Bronchial epithelial cell (primary cell): ENCODE results near the gene MEMO1. TPM values are rescaled to one million over a fixed set of nuclear protein-coding genes. Genes with fewer than 3 reads are reported as not detected.

Experiments
- DNase-seq: peaks from one replicate; pipeline ENCODE4 v3.0.0-alpha.2; 2010; ENCODE audit warnings: low read depth
- FAIRE-seq: peaks from 2 replicates; lab custom pipeline; 2011; peaks lifted over from hg19 to GRCh38; lab: Jason Lieb, UNC
- H3K27me3 ChIP-seq: 2 replicates; pipeline ENCODE4 v1.5.1; 2011; ENCODE audit warnings: low read length; ENCODE audit not compliant: control insufficient read depth, insufficient read depth
- H3K36me3 ChIP-seq: 2 replicates; pipeline ENCODE4 v1.5.1; 2011; ENCODE audit warnings: low read length; ENCODE audit not compliant: control insufficient read depth, insufficient read depth
- H3K4me3 ChIP-seq: 2 replicates; pipeline ENCODE4 v1.5.1; 2011; ENCODE audit warnings: mild to moderate bottlenecking, low read depth, low read length, control low read depth
- total RNA-seq: library from RNA; depleted of rRNA; stranded (reverse); fragments of >200 nt; gene quantifications from 2 replicates; pipeline ENCODE4 v1.2.1, GENCODE V29; 2014
- TF ChIP-seq, protein P1 (sequence below): IDR thresholded peaks from 2 replicates; pipeline ENCODE4 v1.5.1; 2011; ENCODE audit warnings: mild to moderate bottlenecking, moderate library complexity, low read length, control low read depth, inconsistent platforms; ENCODE audit not compliant: insufficient read depth, severe bottlenecking

The MEMO1 gene
- total RNA-seq, 1 donor from 2014 or later: 29.2 TPM

DNA sequence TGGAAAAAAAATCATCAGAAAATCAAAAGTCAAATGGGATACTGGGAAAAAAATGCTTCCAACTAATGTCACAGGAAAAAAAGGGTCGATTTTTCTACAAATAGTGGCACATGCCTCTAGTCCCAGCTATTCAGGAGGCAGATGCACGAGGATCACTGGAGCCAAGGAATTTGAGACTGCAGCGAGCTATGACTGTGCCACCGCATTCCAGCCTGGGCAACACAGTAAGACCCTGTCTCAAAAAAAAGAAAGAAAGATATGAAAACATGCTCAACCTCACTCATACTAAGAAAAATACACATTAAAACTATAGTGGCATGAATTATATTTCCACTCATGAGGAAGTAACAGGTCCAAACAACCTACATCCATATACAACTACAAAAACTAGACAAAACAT lies 17.9 kb downstream of the MEMO1 start:
- H3K4me3 ChIP-seq: no peak overlapping the region
- TF ChIP-seq, protein P1, sequence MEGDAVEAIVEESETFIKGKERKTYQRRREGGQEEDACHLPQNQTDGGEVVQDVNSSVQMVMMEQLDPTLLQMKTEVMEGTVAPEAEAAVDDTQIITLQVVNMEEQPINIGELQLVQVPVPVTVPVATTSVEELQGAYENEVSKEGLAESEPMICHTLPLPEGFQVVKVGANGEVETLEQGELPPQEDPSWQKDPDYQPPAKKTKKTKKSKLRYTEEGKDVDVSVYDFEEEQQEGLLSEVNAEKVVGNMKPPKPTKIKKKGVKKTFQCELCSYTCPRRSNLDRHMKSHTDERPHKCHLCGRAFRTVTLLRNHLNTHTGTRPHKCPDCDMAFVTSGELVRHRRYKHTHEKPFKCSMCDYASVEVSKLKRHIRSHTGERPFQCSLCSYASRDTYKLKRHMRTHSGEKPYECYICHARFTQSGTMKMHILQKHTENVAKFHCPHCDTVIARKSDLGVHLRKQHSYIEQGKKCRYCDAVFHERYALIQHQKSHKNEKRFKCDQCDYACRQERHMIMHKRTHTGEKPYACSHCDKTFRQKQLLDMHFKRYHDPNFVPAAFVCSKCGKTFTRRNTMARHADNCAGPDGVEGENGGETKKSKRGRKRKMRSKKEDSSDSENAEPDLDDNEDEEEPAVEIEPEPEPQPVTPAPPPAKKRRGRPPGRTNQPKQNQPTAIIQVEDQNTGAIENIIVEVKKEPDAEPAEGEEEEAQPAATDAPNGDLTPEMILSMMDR: no peak
- no peak for DNase-seq

DNA sequence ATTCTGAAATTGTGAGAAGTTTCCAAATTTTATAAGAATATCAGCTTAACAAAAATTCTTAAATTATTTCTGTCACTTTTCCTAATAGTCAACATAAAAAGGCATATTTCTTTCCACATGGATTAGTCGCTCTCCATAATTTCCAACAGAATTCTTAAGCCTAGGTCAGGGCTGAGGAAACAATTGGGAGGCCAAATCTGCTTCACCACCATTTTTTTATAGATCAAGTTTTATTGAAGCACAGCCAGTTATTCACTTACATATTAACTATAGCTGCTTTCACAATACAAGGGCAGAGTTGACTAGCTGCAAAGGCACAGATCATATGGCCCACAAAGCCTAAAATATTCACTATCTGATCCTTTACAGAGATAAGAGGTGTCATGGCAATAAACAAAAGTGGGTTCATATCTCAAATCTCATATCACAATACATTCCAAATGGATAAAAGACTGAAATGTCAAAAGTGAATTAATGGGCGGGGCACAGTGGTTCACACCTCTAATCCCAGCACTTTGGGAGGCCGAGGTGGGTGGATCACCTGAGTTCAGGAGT lies 18.7 kb downstream of the MEMO1 start:
- Histone ChIP-seq H3K36me3 (no peaks in the 10 kb centered on the region), H3K27me3 (no peaks in the 10 kb centered on the region), H3K4me3 (no peak overlapping the region)
- DNase-seq: no peak
- TF ChIP-seq, protein P1: no peak
- FAIRE-seq: no peak

More for the DNA sequence above, 17.9 kb downstream of the MEMO1 start:
- H3K36me3 ChIP-seq: no peaks in the 10 kb centered on the region
- FAIRE-seq: no peak
- no peaks in the 10 kb centered on the region for H3K27me3 ChIP-seq

DNA sequence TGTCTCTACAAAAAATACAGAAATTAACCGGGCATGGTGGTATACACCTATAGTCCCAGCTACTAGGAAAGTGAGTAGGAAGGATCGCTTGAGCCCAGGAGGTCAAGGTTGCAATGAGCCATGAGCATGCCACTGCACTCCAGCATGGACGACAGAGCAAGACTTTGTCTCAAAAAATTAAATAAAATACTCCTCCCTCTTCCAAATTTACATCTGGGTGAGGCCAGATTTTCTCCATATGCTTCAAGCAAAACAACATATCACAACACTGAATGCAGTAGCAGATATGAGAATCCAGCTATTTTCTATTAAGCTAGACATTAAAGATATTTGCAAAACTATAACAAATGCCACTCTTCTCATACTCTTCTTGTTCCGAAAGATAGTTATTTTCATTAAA lies 20.9 kb downstream of the MEMO1 start:
- no peaks in the 10 kb centered on the region for H3K36me3 ChIP-seq
- no peak overlapping the region for H3K4me3 ChIP-seq
- FAIRE-seq (no peak), DNase-seq (no peak)
- TF ChIP-seq, protein P1: no peak
- H3K27me3 ChIP-seq: no peaks in the 10 kb centered on the region

DNA sequence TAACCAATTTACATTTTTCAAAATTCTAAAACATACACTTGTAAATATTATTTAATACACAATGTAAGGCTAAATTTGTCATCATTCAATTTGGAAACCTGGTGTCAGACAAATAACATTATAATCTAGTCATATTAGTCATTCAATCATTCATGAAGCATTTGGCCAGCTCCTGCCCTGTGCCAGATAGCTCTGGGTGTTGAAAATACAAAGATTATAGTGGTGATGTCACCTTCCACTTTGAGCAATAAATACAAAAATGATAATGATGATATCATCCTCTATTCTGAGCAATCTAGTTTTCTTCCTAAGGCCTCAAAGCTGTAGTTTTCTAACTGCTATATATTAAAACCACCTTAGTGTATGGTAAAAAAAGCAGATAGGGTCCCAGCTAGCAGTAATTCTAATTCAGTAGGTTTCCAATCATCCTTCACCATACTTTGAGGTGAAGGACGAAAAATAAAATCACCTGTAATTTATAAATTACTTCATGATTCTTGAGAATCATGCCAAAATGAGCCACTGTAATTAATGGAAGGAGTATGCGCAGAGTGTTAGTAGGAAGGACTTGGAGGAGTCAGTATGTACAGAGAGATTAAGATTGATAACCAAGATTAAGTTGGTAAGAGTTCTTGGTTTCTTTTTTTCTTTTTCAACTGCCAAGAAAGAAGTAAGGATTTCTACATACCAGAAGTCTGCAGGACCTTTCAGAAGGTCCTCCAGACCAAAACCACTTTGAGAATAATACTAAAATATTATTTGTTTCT lies 23.2 kb downstream of the MEMO1 start:
- Histone ChIP-seq H3K36me3 (no peaks in the 10 kb centered on the region), H3K27me3 (no peaks in the 10 kb centered on the region), H3K4me3 (no peak overlapping the region)
- TF ChIP-seq, protein P1: no peak
- FAIRE-seq (no peak), DNase-seq (peak; percentile 89)

DNA sequence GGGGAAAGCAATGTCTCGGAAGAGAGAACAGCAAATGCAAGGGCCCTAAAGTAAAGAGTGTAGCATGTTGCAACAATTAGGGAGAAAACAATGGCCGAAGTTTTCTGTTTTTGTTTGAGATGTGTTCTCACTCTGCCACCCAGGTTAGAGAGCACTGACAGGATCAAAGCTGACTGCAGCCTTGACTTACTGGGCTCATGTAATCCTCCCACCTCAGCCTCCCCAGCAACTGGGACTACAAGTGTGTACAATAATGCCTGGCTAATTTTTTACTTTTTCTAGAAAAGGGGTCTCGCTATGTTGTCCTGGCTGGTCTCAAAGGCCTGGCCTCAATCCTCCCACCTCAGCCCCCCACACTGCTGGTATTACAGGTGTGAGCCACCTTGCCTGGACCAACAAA lies 23.9 kb downstream of the MEMO1 start:
- no peak for FAIRE-seq
- Histone ChIP-seq H3K4me3 (no peak overlapping the region), H3K36me3 (no peaks in the 10 kb centered on the region), H3K27me3 (no peaks in the 10 kb centered on the region)
- DNase-seq: no peak
- TF ChIP-seq, protein P1: no peak
